HG03066 (cell line): ENCODE data around the gene PAPSS1.
"Not testable (repeated sequence)": the region's sequence is repeated elsewhere in the genome, so short reads cannot be mapped to it uniquely, and the experiment has no call there.

Experiments used
- ATAC-seq: cut with Tn5 transposase; IDR thresholded peaks from one replicate; pipeline ENCODE4 v1.9.1; 2021; ENCODE audit warnings: low read depth; ENCODE audit not compliant: unreplicated experiment

Gene PAPSS1

DNA sequence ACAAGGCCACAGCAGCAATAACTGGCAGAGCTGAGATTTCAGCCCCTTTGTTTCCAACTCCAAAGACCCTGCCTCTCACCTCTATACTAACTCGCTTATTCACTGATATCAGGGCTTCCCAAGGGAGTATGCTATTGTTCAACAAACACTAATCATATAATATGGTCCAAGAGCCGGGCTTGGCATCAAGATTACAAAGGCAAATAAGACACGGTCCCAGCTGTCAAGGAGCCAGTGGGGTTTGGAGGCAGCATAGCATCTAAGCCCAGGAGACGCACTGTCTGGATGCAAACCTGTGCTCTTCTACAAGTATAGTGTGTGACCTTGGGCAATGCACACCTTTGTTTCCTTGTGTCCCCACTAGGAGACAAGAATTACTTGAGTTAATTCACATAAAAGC lies 28.7 kb downstream of the PAPSS1 start:
- no peak for ATAC-seq

DNA sequence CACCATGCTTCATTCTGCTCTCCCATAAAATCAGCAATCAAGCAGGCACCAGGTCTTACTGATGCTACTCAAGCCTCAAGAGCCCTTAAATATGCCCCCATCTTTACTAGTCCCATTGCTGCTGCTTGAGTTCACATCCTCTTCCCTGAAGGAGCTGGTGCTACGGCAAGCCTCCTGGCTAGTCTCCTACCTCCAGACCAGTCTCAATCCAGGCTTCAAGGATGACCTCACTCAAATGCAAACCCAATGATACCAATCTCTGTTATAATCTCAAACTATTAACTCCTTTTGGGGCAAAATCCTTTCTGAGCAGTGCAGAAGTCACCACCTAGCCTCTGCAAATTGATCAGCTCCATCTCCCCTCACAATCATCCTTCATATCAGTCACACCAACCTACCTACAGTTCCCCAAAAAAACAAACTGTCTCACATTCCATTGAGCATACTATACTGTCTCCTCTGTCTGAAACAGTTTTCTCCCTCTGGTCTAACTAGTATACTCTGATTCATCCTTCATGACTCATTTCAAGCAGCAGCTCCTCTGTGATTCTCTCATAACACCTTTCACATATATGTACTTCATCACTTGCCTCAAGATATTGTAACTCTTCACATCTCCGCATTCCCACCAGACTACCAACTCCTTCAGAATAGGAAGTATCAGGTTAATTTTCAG lies 30.0 kb downstream of the PAPSS1 start:
- ATAC-seq: no peak

DNA sequence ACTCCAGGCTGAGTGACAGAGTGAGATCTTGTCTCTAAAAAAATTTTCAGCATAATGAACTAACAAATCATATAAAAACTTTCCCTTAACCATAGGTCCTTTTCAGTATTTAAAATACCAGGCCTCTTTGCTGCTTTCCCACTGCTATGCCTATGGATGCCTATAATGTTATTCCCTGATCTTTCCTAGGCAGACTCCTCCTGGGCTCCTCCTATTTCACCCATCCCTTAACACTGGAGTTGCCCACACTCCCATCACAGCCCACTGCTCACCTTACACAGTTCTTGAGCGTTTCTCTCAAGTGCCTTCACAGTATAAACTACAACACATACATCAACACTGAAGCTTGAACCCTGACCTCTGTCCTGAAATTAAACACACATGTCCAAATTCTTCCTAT lies 31.6 kb downstream of the PAPSS1 start:
- ATAC-seq: no peak

DNA sequence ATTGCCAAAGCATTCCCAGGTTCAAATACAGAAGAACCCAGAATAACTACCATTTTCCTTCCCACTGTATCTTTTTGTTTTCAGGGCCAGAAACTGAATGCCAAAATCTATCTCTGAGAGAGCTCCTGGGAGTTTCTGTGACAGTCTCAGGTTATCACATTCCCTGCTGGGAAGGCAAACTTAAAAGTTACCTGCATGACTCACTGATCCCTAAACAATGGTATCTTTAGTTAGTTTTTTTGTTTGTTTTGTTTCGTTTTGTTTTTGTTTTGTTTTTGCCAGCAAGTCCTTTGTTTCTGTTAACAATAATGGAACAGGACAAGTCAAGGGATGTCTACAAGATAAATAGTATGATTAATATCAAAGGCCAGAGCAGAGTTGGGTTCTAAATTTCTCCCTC lies 34.3 kb downstream of the PAPSS1 start:
- no peak for ATAC-seq

DNA sequence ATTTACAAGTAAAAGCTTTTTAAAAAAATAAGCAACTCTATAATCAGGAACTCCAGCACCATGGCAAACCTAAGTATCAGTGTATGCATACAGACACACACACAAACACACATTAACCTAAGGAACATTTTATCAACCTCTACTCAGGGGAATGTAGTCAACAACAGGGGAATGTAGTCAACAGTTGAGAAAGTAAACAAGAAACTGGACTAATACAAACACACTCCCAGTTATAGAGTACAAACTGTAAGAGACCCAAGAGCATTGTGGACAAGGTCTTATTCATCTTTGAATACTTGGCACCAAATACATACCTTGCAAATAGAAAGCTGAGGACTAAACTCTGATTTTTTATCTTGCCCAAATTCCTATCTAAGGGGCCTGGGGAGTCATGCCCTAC lies 36.2 kb downstream of the PAPSS1 start:
- no peak for ATAC-seq

DNA sequence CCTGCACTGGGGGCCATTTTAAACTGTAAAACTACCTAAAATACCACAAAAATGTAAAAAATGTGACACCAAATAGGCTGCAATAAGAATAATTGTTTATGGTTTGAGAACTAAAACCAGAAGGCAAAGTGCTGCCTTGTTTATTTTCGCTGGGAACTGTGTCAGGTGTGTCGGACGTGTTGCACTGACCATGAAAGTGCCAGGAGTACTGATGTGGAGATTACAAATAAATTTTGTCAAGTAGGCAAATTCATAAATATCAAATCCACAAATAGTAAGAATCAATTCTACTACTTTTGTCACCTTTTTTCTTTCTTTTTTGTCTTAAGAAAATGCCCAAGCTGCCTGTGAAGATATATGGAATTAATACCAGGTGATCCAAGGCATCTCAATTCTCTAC lies 37.7 kb downstream of the PAPSS1 start:
- no peak for ATAC-seq

DNA sequence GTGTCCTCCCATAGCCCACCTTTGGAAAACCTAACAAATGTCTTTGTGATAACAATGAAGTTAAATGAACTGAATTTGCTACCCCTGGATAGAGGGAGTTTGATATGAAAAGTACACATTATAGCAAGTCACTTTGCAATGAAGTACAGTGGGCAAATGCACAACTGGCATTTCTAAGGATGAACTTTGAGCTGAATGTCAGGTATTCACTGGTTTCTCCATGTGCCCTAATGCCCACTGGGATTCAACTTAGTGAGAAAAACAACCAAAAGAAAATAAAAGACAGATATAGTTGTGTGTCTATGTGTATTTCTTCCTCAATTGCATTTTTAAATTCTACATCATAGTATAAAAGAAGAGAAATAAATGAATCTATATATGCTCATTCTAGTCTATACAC lies 51.0 kb downstream of the PAPSS1 start:
- no peak for ATAC-seq

DNA sequence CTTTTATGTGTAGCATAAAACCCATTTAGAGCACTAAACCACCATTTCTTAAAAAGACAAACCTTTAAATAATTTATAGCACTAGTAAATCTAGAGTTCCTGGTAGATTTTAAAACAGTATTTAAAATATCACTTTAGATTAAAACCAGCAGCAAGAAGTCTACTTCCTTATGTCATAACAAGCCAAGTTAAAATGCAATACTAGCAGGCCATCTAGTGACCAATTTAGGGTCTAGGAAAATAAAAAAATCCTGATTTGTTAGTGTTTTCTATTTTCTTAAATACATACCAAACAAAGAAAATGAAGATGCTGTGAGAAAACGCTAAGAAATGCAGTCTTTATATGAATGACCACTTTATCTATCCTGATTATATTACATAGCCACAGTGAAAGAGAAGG lies 53.9 kb downstream of the PAPSS1 start:
- ATAC-seq: no peak

DNA sequence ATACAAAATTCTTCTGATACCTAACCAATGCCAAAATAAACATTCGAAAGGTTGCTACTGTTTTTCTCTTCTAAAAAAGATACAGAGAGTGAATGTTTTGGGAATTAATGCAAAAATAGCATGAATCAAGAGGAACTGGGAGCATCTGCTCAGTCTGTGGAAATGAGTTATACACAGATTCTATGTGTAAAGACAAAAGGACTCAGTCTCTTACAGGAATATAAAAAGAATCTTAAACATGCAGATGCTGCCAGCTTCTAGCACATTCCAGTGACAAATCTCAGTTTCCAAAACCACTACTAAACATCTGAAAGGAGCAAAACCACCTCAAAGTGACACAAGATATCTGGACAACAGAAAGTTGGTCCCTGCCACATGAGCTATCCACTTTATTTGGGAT lies 55.0 kb downstream of the PAPSS1 start:
- no peak for ATAC-seq

DNA sequence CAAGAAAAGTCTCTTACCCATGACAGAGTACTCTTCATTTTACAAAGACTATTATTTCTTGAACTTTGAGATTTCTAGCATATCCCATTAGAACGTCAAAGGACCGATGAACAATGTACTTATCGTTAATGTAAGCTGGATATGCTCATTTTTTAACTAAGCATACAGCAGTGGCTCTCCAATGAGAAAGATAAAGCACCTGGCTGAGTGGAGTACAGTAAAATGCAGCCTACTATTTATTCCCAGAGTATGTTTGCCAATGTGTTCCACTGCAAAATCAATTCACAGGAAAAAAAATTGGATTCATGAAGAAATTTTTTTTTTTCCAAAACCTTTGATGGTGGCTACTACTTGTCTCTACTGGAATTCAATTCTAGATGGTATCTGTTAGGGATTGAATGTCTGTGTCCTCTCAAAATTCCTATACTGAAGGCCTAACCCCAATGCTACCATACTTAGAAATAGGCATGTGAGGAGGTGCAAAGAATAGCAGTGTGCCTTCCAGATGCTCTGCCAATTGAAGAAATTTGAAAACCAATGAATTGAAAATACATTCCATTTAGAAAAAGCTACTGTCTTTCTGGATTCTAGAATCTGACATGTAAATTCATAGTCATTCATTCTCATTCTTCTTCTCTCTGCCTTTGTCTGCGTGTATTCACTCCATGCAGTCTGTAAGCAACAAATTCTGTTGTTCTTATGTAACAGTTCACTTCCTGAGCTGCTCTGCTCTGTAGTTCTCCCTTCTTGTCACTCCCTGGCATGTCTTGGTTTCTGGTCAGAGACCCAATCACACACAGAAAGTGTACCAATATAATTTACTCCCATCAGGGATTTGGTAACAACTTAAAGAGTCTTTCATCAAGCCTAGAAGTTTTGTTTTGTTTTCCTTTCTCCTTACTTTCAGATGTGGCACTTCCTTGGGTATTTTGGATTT lies 61.4 kb downstream of the PAPSS1 start:
- ATAC-seq: no peak

DNA sequence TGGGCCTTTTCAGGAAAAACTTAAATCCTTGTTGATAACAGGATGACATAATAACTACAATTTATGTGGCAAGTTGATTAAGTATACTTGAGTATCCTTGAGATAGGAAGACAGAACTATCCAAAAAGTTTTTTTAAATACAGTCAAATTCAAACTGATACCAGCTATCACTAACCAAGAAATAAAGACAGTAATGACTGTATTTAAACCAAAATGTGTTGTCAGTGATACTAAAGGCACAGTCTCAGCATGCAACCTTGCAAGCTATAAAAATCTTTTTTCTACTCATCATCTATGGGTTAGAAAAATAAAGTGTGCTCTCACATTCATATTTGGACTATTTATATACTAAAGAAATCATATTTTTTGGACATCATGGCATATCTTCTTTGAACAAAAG lies 64.7 kb downstream of the PAPSS1 start:
- ATAC-seq: no peak

DNA sequence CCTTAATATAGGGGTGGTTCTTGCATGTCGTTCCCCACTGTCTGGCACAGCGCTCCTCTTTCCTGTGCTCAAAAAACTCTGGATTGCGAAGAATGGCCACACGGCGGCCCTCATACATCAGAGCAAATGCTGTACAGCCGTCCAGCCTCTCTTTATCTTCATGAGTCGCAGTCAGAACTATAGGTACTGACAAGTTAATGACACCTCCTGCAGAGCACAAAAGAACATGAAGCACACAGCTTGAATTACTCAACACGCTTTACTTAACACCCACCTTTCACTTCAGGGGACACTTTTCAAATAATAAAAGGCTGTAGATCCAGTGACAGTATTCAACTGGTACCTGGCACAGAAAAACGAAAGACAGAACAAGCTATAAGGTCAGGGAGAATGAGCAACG lies 65.3 kb downstream of the PAPSS1 start:
- ATAC-seq: no peak

DNA sequence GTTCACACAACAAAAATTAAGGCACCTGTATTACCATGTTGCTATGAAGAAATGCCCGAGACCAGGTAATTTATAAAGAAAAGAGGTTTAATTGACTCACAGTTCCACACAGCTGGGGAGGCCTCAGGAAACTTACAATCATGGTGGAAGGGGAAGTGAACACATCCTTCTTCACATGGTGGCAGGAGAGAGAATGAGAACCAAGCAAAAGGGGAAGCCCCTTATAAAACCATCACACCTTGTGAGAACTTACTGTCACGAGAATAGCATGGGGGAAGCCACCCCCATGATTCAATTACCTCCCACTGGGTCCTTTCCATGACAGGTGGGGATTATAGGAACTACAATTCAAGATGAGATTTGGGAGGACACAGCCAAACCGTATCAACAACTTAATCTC lies 68.6 kb downstream of the PAPSS1 start:
- not testable (repeated sequence) for ATAC-seq

DNA sequence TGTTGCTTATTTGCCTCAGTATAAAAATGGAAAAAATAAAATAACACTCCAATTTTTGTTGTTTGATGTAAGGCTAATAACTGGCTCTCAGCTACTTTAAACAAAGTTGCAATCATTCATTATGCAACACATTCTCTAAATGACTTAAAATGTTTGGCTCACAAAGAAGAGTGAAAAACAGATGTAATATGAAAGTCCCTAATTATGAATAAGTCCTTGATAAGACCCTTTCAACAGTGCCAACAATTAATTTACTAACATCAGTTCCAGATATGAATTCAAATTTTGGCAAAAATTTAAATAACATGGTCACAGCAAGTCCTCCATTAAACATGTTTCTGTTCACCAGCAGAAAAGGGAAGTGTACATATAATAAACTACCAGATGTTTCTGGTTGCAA lies 69.8 kb downstream of the PAPSS1 start:
- no peak for ATAC-seq

DNA sequence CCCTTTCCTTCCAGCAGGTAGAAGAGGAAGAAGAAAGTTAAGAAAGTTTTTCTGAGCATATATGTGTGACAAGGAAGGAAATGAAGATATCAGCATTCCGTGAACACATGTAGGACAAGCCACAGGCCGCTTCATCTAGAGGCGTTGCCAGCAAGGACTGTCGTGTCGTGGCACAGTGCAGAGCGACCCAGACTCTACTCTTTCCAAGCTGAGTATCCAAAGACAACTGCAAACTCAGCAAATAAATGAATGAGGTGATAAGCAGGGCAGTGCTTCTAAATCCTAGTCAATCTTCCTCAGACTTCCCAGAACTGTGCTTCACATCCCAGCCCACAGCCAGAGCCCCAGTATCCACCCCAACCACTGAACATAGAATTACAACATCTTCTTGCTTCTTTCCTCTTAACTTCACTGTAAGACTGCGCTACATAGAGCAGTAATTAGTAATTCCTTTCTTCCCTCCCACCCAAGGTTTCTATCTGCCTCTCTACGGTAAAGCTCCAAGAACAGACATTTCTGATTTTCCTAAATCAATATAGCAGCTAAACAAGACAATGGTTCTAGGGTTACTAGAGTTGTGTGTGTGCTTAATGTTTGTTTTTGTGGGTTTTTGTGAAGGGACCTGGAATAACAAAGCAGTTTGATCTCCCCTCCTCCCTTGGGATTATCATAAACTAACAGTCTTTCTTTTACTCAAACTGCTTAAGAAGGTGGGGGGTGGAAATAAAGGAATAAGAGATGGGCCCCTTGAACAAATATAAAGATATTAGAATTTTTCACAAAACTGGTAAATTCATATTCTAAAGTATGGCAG lies 71.6 kb downstream of the PAPSS1 start:
- no peak for ATAC-seq

DNA sequence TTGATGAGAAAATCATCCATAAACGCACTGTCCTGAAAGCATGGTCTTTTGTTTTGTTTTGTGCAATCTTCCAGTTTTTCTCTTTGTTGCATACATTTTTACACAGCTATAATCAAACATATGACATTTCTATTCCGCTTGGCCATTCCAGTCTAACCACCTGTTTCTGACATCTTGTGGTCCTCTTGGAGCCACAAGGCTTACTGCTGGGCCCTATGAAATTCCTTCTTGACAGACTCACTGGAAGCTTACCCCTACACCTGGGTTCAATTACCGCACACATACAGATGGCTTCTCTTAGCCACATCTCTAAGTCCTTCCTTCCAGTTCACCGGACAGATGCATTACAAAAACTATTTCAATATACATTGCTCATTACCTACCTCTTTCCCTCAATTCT lies 72.4 kb downstream of the PAPSS1 start:
- ATAC-seq: no peak

DNA sequence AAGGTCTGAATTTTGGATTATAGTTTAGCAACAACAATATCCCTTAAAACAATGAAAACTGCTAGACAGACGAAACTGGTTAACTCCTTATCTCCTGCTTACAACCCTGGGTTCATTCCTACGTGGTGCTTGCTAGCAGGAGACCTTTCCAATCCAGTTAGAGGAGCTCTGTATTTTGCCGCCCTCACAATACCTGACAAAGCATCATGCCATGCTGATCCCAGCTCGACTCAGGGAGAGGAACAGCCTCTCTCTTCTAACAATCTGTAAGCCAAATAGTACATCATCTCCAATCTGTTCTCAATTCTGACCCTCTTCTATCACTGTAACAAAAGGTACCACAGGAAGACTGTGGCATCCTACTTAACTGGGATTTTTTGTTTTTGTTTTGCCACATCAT lies 74.4 kb downstream of the PAPSS1 start:
- ATAC-seq: no peak

DNA sequence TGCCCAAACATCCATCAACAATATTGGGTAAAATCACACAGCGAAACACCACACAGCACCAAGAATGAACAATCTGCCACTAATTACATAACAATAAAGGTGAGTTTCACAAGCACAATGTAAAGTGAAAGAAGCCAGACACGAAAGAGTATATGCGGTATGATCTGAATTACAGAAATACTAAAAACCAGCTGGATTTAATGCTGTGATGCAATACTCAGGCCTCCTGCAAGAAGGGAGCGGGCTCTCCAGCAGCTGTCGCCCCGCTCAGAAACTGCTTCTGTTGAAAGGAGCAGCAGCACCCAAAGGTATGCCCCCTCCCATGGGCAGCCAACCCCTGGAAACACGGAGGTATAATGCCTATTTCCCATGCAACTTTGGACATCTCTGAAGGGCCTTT lies 77.0 kb downstream of the PAPSS1 start:
- no peak for ATAC-seq

DNA sequence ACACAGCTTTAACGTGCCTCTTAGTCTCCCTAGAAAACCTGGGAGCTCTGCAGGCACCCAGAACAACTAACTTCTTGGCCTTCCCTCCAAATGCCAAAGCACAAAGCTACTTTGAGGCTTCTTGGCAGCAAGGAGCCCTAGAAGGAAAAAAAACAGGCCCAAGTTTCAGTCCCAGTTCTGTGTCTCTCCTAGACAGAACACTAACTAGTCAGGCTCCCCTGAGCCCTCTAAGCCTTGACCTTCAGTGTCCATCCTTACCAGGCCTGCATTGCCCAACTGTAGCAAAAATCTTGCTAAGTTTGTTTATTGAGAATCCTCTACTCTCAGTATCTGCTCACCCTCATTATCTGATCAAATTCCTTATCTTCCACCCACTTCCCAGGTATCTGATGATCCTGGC lies 79.2 kb downstream of the PAPSS1 start:
- ATAC-seq: no peak

DNA sequence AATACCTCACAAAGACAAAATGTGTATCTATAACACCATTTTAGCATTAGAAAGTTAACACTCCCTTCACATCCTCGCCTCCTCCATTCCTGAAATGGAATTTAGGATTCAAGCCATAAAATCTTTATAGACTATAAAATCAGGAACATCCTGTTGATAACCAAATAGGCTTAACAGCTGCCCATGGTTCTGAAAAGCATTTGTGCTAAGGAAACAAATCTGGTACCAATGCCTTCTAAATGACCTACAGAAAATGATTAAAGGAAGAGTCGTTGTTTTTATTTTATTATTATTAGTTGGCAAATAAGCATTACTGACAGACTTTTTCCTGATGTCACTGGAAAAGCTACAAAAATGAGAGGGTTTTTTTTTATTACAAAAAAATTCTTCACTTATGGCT lies 79.8 kb downstream of the PAPSS1 start:
- no peak for ATAC-seq

DNA sequence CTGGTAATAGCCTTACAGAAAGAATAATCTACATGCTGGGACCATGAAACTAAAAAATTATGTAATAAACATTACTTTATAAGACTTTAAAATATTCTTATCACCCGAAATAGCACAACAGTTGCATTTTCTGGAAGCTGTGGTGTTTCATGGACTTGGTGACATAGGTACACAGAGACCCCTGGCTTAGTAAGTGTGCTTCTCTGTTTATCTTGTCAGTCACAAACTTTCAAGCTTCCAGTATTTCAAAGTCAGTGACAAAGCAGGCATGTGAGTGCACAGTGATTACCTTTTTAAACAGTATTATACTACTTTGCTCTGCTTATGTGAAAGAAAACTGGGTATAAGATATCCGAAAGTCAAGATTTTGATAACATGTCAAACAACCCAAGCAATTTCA lies 84.3 kb downstream of the PAPSS1 start:
- ATAC-seq: no peak
